CD14-positive monocyte (primary cell): ENCODE measurements around the gene COLQ. TPM values are rescaled to one million over a fixed set of nuclear protein-coding genes. Genes with fewer than 3 reads are reported as not detected.

Source experiments
- DNase-seq, 3 donors: peaks; one replicate each; pipeline ENCODE4 v3.0.0-alpha.2; 2011 to 2022
- H2AFZ ChIP-seq: 2 replicates; pipeline ENCODE4 v1.6.0; 2012; ENCODE audit warnings: mild to moderate bottlenecking, low read depth, low read length, inconsistent platforms; ENCODE audit not compliant: insufficient read depth, poor library complexity, severe bottlenecking
- H3K27ac ChIP-seq, 2 donors: 1 replicate in 1 of 2; 2 replicates in 1 of 2; pipeline ENCODE4 v1.5.1; 2012 to 2013; ENCODE audit warnings: low read length in 2 of 2, control low read depth in 1 of 2, inconsistent platforms in 1 of 2, low read depth in 1 of 2, mild to moderate bottlenecking in 1 of 2
- H3K27me3 ChIP-seq, 2 donors: one replicate each; pipeline versions ENCODE4 v1.6.0 to v1.6.1; 2011 to 2013; ENCODE audit warnings: low read length in 2 of 2; ENCODE audit not compliant: control insufficient read depth in 2 of 2, insufficient read depth in 2 of 2
- H3K36me3 ChIP-seq, 2 donors: replicated peaks in 1 of 2; 1 replicate in 1 of 2; 2 replicates in 1 of 2; pipeline versions ENCODE4 v1.5.1 to v1.6.1; 2012 to 2013; ENCODE audit warnings: low read length in 2 of 2, control low read depth in 1 of 2, inconsistent platforms in 1 of 2, mild to moderate bottlenecking in 1 of 2; ENCODE audit not compliant: insufficient read depth in 2 of 2, control insufficient read depth in 1 of 2
- H3K4me1 ChIP-seq, 2 donors: 1 replicate in 1 of 2; 2 replicates in 1 of 2; pipeline versions ENCODE4 v1.5.1 to v1.6.1; 2012 to 2013; ENCODE audit warnings: low read length in 2 of 2, control low read depth in 1 of 2, inconsistent platforms in 1 of 2, mild to moderate bottlenecking in 1 of 2, moderate library complexity in 1 of 2; ENCODE audit not compliant: insufficient read depth in 2 of 2, control insufficient read depth in 1 of 2
- H3K4me2 ChIP-seq: replicated peaks from 2 replicates; pipeline ENCODE3; 2012; ENCODE audit warnings: low read length, moderate library complexity, mild to moderate bottlenecking; ENCODE audit not compliant: poor library complexity, severe bottlenecking; ENCODE audit errors: extremely low read depth
- H3K4me3 ChIP-seq, 3 experiments: fragments of 200-600 bp in 1 of 3; sonication (generic) in 1 of 3; replicated peaks in 1 of 3; 1 replicate in 2 of 3; 2 replicates in 1 of 3; pipeline ENCODE4 v1.5.1; 2011 to 2013; ENCODE audit warnings: low read length in 3 of 3, mild to moderate bottlenecking in 3 of 3, control low read depth in 2 of 3, low read depth in 2 of 3, inconsistent platforms in 1 of 3, moderate library complexity in 1 of 3
- H3K79me2 ChIP-seq: 2 replicates; pipeline ENCODE4 v1.6.0; 2012; ENCODE audit warnings: mild to moderate bottlenecking, control low read depth, inconsistent platforms, low read length, moderate library complexity; ENCODE audit not compliant: insufficient read depth
- H3K9ac ChIP-seq: 2 replicates; pipeline ENCODE4 v1.6.0; 2017; ENCODE audit warnings: low read length, mild to moderate bottlenecking; ENCODE audit not compliant: insufficient read depth, poor library complexity, severe bottlenecking
- H3K9me3 ChIP-seq, 2 donors: replicated peaks in 1 of 2; 1 replicate in 1 of 2; 2 replicates in 1 of 2; pipeline versions ENCODE4 v1.5.1 to v1.6.1; 2012 to 2013; ENCODE audit warnings: low read length in 2 of 2, control low read depth in 1 of 2; ENCODE audit not compliant: control insufficient read depth in 1 of 2, insufficient read depth in 1 of 2
- H4K20me1 ChIP-seq: 2 replicates; pipeline ENCODE4 v1.6.0; 2012; ENCODE audit warnings: mild to moderate bottlenecking, low read length, control low read depth, moderate library complexity; ENCODE audit not compliant: insufficient read depth
- H3K27ac Mint-ChIP-seq, 7 donors: one replicate each; pipeline ENCODE4 v1.8.0; 2020; ENCODE audit warnings: mild to moderate bottlenecking in 7 of 7, mixed read lengths in 7 of 7, moderate library complexity in 6 of 7, inconsistent platforms in 2 of 7
- H3K27me3 Mint-ChIP-seq, 3 donors: one replicate each; pipeline ENCODE4 v1.8.0; 2021 to 2022; ENCODE audit warnings: low read depth in 3 of 3, mild to moderate bottlenecking in 3 of 3, mixed read lengths in 3 of 3, moderate library complexity in 3 of 3, inconsistent platforms in 1 of 3
- H3K36me3 Mint-ChIP-seq, 2 donors: one replicate each; pipeline ENCODE4 v1.8.0; 2020; ENCODE audit warnings: mixed read lengths in 2 of 2, inconsistent platforms in 1 of 2, mild to moderate bottlenecking in 1 of 2
- H3K4me1 Mint-ChIP-seq: one replicate; pipeline ENCODE4 v1.8.0; 2020; ENCODE audit warnings: mild to moderate bottlenecking, mixed read lengths
- H3K4me3 Mint-ChIP-seq, 2 donors: one replicate each; pipeline ENCODE4 v1.8.0; 2020; ENCODE audit warnings: mild to moderate bottlenecking in 2 of 2, mixed read lengths in 2 of 2, moderate library complexity in 1 of 2
- H3K9me3 Mint-ChIP-seq, 7 donors: one replicate each; pipeline ENCODE4 v1.8.0; 2020 to 2022; ENCODE audit warnings: mixed read lengths in 7 of 7, mild to moderate bottlenecking in 6 of 7, moderate library complexity in 6 of 7, inconsistent platforms in 2 of 7
- WGBS: methylation state at CpG from one replicate; pipeline ENCODE4 v1.1.5; 2013; ENCODE audit warnings: missing lambda C conversion rate; ENCODE audit not compliant: insufficient coverage; 5-methylcytosine and 5-hydroxymethylcytosine counted together
- intact Hi-C, 2 donors: fragments of 100-400 bp; cut with micrococcal nuclease; formaldehyde crosslinking; loops; one replicate each; pipeline versions ENCODE4 v1.15.0 to v1.15.1; 2023
- polyA plus RNA-seq, 3 donors: library from polyadenylated mRNA; depleted of rRNA in 1 of 3; unstranded in 2 of 3; stranded (reverse) in 1 of 3; fragments of 300-500 nt in 2 of 3; fragments of >200 nt in 1 of 3; fragmentation: Illumina TruSeq in 2 of 3; gene quantifications; 1 replicate in 2 of 3; 2 replicates in 1 of 3; pipeline ENCODE4 v1.2.3, GENCODE V29; 2012 to 2021
- TF ChIP-seq, protein P1 (sequence below): fragments of 200-600 bp; IDR thresholded peaks from one replicate; pipeline ENCODE4 v1.8.0; 2022; ENCODE audit warnings: antibody characterized with exemption, mild to moderate bottlenecking

The COLQ gene
- polyA plus RNA-seq, 3 donors: 0.23 to 1.9 (median 0.73) TPM

DNA sequence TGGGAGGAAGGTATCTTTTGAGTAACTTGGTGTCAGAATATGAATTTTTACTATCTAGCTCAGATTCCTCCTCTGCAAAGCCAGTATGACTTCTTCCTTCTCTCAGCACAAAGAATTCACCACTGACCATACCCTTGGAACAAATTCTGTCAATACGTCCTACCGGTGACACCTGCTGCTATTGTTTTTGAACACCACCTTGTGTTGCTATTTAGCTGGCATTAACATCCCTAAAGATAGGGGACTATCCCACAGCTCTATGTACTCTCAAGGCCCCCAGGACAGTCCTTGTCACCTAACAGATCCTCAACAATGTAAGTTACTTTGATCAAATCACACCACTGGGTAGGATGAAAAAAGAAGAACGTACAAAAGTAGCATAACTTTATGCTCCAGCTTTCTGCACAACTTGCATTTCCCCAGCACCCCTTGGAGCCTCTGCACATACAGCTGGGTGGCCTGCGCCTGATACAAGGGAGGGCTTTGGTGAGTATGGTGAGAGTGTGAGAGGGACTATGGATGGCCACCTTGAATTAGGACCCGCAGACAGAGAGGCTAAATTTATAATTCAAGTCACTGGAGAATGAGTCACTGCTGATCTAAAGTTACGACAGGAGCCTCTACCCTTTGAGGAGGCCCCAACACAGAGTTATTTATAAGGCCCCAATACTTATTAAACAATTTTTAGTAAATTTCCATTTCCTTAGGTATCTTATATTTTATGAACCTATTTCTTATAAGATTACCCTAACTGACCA is 2.3 kb upstream of the COLQ start:
- peaks cover 0 to 4% (median 0%) of the 10 kb centered on the region in 3 donors for H3K27me3 Mint-ChIP-seq
- Histone ChIP-seq H3K27me3 (no peaks in the 10 kb centered on the region), H4K20me1 (no peaks in the 10 kb centered on the region), H3K9me3 (no peaks in the 10 kb centered on the region), H3K9ac (no peak overlapping the region), H3K36me3 (no peaks in the 10 kb centered on the region), H3K4me1 (peaks cover 37 to 42% of the 10 kb centered on the region in 2 donors), H3K79me2 (no peaks in the 10 kb centered on the region), H3K4me3 (no peak overlapping the region), H3K27ac (no peak overlapping the region), H3K4me2 (no peak overlapping the region), H2AFZ (no peak overlapping the region)
- peaks cover 0 to 3% of the 10 kb centered on the region in 2 donors for H3K36me3 Mint-ChIP-seq
- peaks cover 52% of the 10 kb centered on the region for H3K4me1 Mint-ChIP-seq
- H3K9me3 Mint-ChIP-seq: peaks cover 0 to 2% (median 0%) of the 10 kb centered on the region in 7 donors
- peak overlapping the region in 3 of 7 donors; percentile 10 to 74 (median 59) for H3K27ac Mint-ChIP-seq
- WGBS: 73% methylated on average over 3 of the region's 6 CpGs
- DNase-seq: peak in 2 of 3 donors; percentile 17 to 40
- no peak overlapping the region for H3K4me3 Mint-ChIP-seq
- intact Hi-C loops: no loop called here
- TF ChIP-seq, protein P1, sequence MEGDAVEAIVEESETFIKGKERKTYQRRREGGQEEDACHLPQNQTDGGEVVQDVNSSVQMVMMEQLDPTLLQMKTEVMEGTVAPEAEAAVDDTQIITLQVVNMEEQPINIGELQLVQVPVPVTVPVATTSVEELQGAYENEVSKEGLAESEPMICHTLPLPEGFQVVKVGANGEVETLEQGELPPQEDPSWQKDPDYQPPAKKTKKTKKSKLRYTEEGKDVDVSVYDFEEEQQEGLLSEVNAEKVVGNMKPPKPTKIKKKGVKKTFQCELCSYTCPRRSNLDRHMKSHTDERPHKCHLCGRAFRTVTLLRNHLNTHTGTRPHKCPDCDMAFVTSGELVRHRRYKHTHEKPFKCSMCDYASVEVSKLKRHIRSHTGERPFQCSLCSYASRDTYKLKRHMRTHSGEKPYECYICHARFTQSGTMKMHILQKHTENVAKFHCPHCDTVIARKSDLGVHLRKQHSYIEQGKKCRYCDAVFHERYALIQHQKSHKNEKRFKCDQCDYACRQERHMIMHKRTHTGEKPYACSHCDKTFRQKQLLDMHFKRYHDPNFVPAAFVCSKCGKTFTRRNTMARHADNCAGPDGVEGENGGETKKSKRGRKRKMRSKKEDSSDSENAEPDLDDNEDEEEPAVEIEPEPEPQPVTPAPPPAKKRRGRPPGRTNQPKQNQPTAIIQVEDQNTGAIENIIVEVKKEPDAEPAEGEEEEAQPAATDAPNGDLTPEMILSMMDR: no peak

DNA sequence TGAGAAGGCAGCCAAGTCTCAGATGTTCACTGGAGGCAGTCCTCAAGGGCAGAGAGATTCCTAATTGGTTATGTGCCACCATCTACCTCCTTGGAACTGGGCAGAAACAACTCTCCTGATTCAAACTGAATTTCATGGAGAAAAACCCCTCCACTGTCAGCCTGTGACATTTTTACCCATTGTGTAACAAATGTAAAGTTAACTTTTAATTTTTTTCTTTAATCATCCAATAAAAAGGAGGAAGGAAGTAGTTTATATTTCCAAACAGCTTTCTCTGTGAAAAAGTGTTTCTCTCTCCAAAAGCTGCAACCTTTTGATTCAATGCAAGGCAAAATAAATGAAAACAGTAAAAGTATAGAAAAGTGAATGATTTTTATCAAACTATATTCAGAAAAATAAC is 510 bp upstream of the COLQ start:
- Mint-ChIP-seq H3K27ac (peak overlapping the region; percentile 3 to 89 (median 72)), H3K4me1 (peaks cover 55% of the 10 kb centered on the region), H3K9me3 (peaks cover 0 to 2% (median 0%) of the 10 kb centered on the region in 7 donors), H3K36me3 (peaks cover 0 to 3% of the 10 kb centered on the region in 2 donors), H3K4me3 (peak overlapping the region; percentile 17 to 92), H3K27me3 (peaks cover 0 to 4% (median 0%) of the 10 kb centered on the region in 3 donors)
- TF ChIP-seq, protein P1: no peak
- Histone ChIP-seq H3K4me3 (peak overlapping the region in 1 of 3 experiments; percentile 61), H3K4me1 (peaks cover 39 to 43% of the 10 kb centered on the region in 2 donors), H3K9ac (peak overlapping the region; percentile 28), H4K20me1 (no peaks in the 10 kb centered on the region), H3K27me3 (no peaks in the 10 kb centered on the region), H3K79me2 (no peaks in the 10 kb centered on the region), H3K9me3 (no peaks in the 10 kb centered on the region), H3K36me3 (no peaks in the 10 kb centered on the region), H3K27ac (peak overlapping the region; percentile 21 to 50), H3K4me2 (peak overlapping the region; percentile 60), H2AFZ (peak overlapping the region; percentile 64)
- DNase-seq: peak in 2 of 3 donors; percentile 24 to 51
- intact Hi-C loops: no loop called here
